ENCODE results near the gene MGAT3. TPM values are rescaled to one million over a fixed set of nuclear protein-coding genes. Genes with fewer than 3 reads are reported as not detected.

The MGAT3 gene
- total and polyA plus RNA-seq, 4 donors: 0.26 to 11.0 (median 1.8) TPM

DNA sequence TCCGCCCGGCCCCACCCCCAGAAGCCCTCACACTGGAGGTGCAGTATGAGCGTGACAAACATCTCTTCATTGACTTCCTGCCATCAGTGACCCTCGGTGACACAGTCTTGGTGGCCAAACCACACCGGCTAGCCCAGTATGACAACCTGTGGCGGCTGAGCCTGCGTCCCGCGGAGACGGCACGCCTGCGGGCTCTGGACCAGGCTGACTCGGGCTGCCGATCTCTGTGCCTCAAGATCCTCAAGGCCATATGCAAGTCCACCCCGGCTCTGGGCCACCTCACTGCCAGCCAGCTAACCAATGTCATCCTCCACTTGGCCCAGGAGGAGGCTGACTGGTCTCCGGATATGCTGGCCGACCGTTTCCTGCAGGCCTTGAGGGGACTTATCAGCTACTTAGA, 57.0 kb downstream of the MGAT3 start:
- no peaks in the 10 kb centered on the region for H3K4me1 ChIP-seq (ENCODE audit: control insufficient read depth in 1 of 2, insufficient read depth in 2 of 2, low read length in 2 of 2)
- ATAC-seq (ENCODE audit: low FRiP score): no peak
- no peak overlapping the region for H3K4me3 ChIP-seq (ENCODE audit: low read length in 2 of 2)
- intact Hi-C loops (cut with DNase I): loop anchor here in 1 of 2 donors (5.0 kb wide), 1 partner anchor 171 kb away; no protein-coding TSS in a partner anchor
- H3K9me3 ChIP-seq (ENCODE audit: control insufficient read depth, low read length): no peaks in the 10 kb centered on the region
- no peaks in the 10 kb centered on the region for H3K27me3 ChIP-seq (ENCODE audit: control insufficient read depth in 1 of 2, insufficient read depth in 2 of 2, low read length in 1 of 2)
- H3K36me3 ChIP-seq (ENCODE audit: control insufficient read depth in 1 of 2, insufficient read depth in 2 of 2, low read length in 1 of 2): peaks cover 0 to 16% of the 10 kb centered on the region in 2 donors
- 89 to 90% methylated on average over 18 of the region's 18 CpGs for WGBS, 2 donors
- DNase-seq: peak in 1 of 2 donors; percentile 76
- H3K27ac ChIP-seq (ENCODE audit: low read depth in 1 of 2, low read length in 2 of 2): no peak overlapping the region

DNA sequence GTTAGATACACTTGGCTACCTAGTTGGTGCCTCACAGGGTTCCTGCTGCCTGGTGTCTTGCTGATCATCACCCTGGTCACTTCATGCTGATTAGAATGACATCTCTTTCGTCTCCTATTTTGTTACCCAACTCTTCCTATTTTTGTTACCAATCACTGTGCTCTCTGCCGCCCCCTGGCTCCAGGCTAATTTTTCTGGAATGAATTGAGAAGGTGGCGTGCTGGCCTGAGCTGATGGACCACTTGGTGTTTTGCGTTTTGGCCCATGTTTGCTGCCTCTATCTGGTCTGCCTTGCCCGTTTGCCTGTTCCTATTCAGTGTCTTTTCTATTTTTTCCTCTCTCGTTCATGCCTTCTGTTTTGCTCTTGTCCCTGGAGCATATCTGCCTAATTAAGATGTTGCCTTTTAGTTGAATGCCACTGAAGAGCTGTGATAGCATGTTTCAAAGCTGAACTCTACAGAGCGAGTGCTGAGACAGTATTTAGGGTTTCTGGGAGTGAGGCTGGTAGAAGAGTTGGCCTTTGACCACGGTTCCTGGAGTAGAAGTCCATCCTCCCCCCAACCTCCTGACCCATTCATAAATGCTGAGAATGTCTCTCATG, 57.7 kb downstream of the MGAT3 start:
- no peaks in the 10 kb centered on the region for H3K27me3 ChIP-seq (ENCODE audit: control insufficient read depth in 1 of 2, insufficient read depth in 2 of 2, low read length in 1 of 2)
- H3K9me3 ChIP-seq (ENCODE audit: control insufficient read depth, low read length): no peaks in the 10 kb centered on the region
- DNase-seq (peak in 1 of 2 donors; percentile 87), ATAC-seq (ENCODE audit: low FRiP score) (no peak)
- no peak overlapping the region for H3K27ac ChIP-seq (ENCODE audit: low read depth in 1 of 2, low read length in 2 of 2)
- peaks cover 0 to 16% of the 10 kb centered on the region in 2 donors for H3K36me3 ChIP-seq (ENCODE audit: control insufficient read depth in 1 of 2, insufficient read depth in 2 of 2, low read length in 1 of 2)
- no peaks in the 10 kb centered on the region for H3K4me1 ChIP-seq (ENCODE audit: control insufficient read depth in 1 of 2, insufficient read depth in 2 of 2, low read length in 2 of 2)
- WGBS, 2 donors: 34 to 38% methylated on average over 8 of the region's 8 CpGs
- no peak overlapping the region for H3K4me3 ChIP-seq (ENCODE audit: low read length in 2 of 2)
- intact Hi-C loops (cut with DNase I): loop anchor here in 1 of 2 donors (5.0 kb wide), 1 partner anchor 172 kb away; no protein-coding TSS in a partner anchor

DNA sequence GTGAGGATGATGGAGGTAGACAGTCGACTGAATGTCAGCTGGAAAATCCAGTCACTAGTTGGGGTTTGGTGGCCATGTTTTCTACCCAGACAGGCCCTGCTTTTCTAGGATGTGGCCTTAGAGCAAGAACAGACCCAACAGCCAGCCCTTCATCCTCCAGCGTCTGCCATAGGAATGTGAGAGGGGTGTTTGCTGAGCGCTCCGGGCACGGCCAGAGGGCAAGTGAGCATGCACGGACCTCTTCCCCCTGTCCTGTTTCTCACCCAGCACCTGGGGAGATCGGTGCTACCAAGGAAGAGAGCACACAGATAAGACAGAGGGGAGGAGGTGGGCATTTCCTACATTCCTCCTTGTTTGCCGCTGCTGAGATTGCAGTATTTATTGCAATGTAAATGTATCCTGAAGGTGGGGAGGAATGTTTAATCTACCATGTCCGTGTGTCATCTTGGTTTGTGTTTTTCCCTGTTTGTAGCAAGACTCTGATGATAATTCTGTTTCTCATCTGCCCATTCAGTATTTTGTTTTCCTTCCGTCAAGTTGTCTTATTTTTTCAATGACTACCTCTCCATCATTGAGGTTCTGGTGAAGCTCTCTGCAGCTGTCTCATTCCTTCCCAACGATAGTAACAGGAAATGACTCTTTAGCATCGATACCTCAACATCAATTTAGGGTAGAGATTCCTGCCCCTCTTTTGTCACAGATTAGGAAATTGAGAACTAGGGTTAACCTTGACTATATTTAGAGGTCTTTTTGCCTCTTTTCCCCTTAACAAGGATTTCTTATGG, 58.6 kb downstream of the MGAT3 start:
- Histone ChIP-seq H3K27me3 (ENCODE audit: control insufficient read depth in 1 of 2, insufficient read depth in 2 of 2, low read length in 1 of 2) (no peaks in the 10 kb centered on the region), H3K9me3 (ENCODE audit: control insufficient read depth, low read length) (no peaks in the 10 kb centered on the region), H3K4me3 (ENCODE audit: low read length in 2 of 2) (no peak overlapping the region), H3K27ac (ENCODE audit: low read depth in 1 of 2, low read length in 2 of 2) (no peak overlapping the region), H3K4me1 (ENCODE audit: control insufficient read depth in 1 of 2, insufficient read depth in 2 of 2, low read length in 2 of 2) (no peaks in the 10 kb centered on the region), H3K36me3 (ENCODE audit: control insufficient read depth in 1 of 2, insufficient read depth in 2 of 2, low read length in 1 of 2) (peaks cover 0 to 16% of the 10 kb centered on the region in 2 donors)
- peak in 1 of 2 donors; percentile 52 for DNase-seq
- intact Hi-C loops (cut with DNase I): loop anchor here (5.0 kb wide), 2 partner anchors 113 to 118 kb away; partner anchors contain the start of gene TAB1 (in 1 of the 2)
- no peak for ATAC-seq (ENCODE audit: low FRiP score)
- 82 to 87% methylated on average over 12 of the region's 12 CpGs for WGBS, 2 donors

DNA sequence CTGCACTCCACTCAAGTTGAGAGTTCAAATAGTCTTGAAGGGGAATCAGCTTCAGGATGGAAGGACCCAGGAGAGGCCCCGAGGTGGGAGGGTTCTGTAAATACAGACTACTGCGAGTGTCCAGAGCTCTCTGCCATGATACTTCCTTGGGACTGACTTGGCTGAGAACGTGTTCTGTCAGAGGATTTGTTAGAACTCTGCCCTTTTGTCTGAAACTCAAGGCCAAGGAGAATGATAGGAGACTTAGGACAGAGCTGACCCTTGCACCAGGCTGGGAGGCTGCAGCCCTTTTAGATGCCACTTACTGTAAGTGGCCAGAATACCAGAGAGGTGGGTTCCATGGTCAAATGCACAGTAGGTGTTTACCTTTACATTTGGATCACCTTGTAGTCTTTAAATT, 60.7 kb downstream of the MGAT3 start:
- Histone ChIP-seq H3K36me3 (ENCODE audit: control insufficient read depth in 1 of 2, insufficient read depth in 2 of 2, low read length in 1 of 2) (peaks cover 0 to 12% of the 10 kb centered on the region in 2 donors), H3K4me3 (ENCODE audit: low read length in 2 of 2) (no peak overlapping the region), H3K27ac (ENCODE audit: low read depth in 1 of 2, low read length in 2 of 2) (no peak overlapping the region), H3K4me1 (ENCODE audit: control insufficient read depth in 1 of 2, insufficient read depth in 2 of 2, low read length in 2 of 2) (no peaks in the 10 kb centered on the region), H3K9me3 (ENCODE audit: control insufficient read depth, low read length) (no peaks in the 10 kb centered on the region), H3K27me3 (ENCODE audit: control insufficient read depth in 1 of 2, insufficient read depth in 2 of 2, low read length in 1 of 2) (no peaks in the 10 kb centered on the region)
- WGBS, 2 donors: 81 to 82% methylated on average over 3 of the region's 3 CpGs
- ATAC-seq (ENCODE audit: low FRiP score) (no peak), DNase-seq (peak in 1 of 2 donors; percentile 6)
- intact Hi-C loops (cut with DNase I): loop anchor here (5.0 kb wide), 2 partner anchors 115 to 120 kb away; partner anchors contain the start of gene TAB1 (in 1 of the 2)

DNA sequence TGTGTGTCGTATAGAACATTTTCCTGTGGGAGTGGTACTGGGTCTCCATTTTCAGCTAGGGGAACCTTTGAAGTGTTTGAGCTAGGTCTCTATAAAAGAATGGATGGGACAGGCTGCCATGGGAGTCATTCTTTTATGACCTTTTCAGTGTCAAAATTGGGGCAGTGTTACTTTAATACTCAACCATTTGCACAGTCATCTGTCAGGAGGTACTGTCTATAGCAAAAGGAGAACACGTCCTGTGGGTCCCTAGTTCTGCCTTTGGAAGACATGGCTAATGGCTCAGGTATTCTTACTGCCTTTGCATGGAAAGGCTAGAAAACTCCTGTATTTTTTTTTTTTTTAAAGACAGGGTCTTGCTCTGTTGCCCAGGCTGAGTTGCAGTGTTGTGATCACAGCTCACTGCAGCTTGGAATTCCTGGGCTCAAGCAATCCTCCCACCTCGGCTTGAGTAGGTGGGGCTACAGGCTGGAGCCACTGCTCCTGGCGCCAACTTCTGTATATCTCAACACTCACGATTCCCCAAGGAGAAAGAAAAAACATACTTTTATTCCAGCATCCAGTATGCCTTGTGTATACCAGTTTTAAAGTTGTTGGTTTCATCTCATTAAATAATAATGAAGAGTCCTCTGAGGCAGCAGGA, 61.5 kb downstream of the MGAT3 start:
- H3K27me3 ChIP-seq (ENCODE audit: control insufficient read depth in 1 of 2, insufficient read depth in 2 of 2, low read length in 1 of 2): no peaks in the 10 kb centered on the region
- H3K4me1 ChIP-seq (ENCODE audit: control insufficient read depth in 1 of 2, insufficient read depth in 2 of 2, low read length in 2 of 2): no peaks in the 10 kb centered on the region
- H3K36me3 ChIP-seq (ENCODE audit: control insufficient read depth in 1 of 2, insufficient read depth in 2 of 2, low read length in 1 of 2): peaks cover 0 to 12% of the 10 kb centered on the region in 2 donors
- no peaks in the 10 kb centered on the region for H3K9me3 ChIP-seq (ENCODE audit: control insufficient read depth, low read length)
- no peak overlapping the region for H3K4me3 ChIP-seq (ENCODE audit: low read length in 2 of 2)
- DNase-seq (peak in 1 of 2 donors; percentile 7), ATAC-seq (ENCODE audit: low FRiP score) (no peak)
- 31 to 32% methylated on average over 5 of the region's 5 CpGs for WGBS, 2 donors
- intact Hi-C loops (cut with DNase I): loop anchor here (5.0 kb wide), 2 partner anchors 116 to 121 kb away; partner anchors contain the start of gene TAB1 (in 1 of the 2)
- no peak overlapping the region for H3K27ac ChIP-seq (ENCODE audit: low read depth in 1 of 2, low read length in 2 of 2)

DNA sequence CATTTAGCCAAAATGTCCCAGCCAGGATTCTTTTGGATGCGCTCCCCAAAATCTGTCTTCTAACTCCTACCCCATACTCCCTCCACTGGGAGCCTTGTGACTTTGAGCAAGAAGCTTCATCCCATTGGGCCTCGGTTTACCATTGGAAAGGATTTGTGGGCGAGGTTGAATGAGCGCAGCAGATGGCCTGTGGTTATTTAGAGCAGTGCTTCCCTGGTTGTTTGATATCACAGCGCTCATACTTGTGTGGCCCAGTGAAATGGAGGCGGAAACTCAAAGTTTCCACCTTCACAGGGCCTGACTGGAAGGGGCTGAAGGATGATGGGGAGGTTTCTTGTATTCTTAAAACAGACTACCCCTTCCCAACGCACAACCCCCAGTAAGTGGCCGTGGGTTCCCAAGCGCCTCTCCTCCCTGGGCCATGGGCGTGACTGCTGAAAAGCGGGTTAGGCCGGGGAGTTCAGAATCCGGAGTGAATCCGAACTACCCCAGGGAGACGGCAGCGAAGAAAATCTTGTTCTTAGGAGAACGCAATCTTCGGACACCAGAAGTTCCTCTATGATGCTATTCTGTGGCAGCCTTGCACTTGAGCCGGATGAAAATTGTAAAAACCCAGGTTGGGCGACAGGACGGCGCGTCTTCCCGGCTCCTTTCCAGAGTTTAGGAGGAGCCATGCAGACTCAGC, 62.3 kb downstream of the MGAT3 start:
- Histone ChIP-seq H3K27me3 (ENCODE audit: control insufficient read depth in 1 of 2, insufficient read depth in 2 of 2, low read length in 1 of 2) (no peaks in the 10 kb centered on the region), H3K9me3 (ENCODE audit: control insufficient read depth, low read length) (no peaks in the 10 kb centered on the region), H3K4me1 (ENCODE audit: control insufficient read depth in 1 of 2, insufficient read depth in 2 of 2, low read length in 2 of 2) (no peaks in the 10 kb centered on the region), H3K4me3 (ENCODE audit: low read length in 2 of 2) (peak overlapping the region; percentile 50 to 67), H3K36me3 (ENCODE audit: control insufficient read depth in 1 of 2, insufficient read depth in 2 of 2, low read length in 1 of 2) (peaks cover 2 to 8% of the 10 kb centered on the region in 2 donors), H3K27ac (ENCODE audit: low read depth in 1 of 2, low read length in 2 of 2) (peak overlapping the region; percentile 38 to 87)
- DNase-seq: peak in 1 of 2 donors; percentile 80
- 7 to 8% methylated on average over 24 of the region's 24 CpGs for WGBS, 2 donors
- ATAC-seq (ENCODE audit: low FRiP score): no peak
- intact Hi-C loops (cut with DNase I): loop anchor here (5.0 kb wide), 2 partner anchors 117 to 122 kb away; partner anchors contain the start of gene TAB1 (in 1 of the 2)

DNA sequence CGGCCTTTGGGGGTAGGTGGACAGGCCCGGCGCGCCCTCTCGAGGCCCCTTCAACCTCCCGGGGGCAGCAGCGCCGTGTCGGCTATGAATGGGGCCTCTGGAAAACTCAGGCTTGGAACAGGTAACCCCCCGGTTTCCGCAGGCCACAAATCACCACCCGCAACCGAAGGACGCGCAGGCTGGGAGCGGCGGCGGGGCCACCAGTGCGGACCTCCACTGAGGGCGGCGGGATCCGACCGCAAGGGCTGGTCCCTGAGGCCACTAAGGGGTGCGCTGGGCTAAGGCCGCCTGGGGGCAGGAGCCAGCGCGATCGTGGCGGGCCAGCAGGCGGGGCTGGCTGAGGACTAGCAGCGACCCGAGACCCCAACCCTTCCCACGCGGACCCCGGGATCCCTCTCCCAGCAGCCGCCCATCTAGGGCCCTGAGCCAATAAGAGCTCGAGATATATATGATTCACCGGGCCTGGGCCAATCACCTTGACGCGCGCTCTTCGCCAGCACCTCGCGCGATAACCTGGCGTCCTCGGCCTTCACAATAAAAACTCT, 62.9 kb downstream of the MGAT3 start:
- H3K27ac ChIP-seq (ENCODE audit: low read depth in 1 of 2, low read length in 2 of 2): peak overlapping the region; percentile 38 to 87
- peak overlapping the region; percentile 50 to 67 for H3K4me3 ChIP-seq (ENCODE audit: low read length in 2 of 2)
- DNase-seq: peak; percentile 99
- 1% methylated on average over 47 of the region's 47 CpGs for WGBS, 2 donors
- no peaks in the 10 kb centered on the region for H3K9me3 ChIP-seq (ENCODE audit: control insufficient read depth, low read length)
- peak; percentile 95 for ATAC-seq (ENCODE audit: low FRiP score)
- peaks cover 4 to 8% of the 10 kb centered on the region in 2 donors for H3K36me3 ChIP-seq (ENCODE audit: control insufficient read depth in 1 of 2, insufficient read depth in 2 of 2, low read length in 1 of 2)
- H3K27me3 ChIP-seq (ENCODE audit: control insufficient read depth in 1 of 2, insufficient read depth in 2 of 2, low read length in 1 of 2): no peaks in the 10 kb centered on the region
- intact Hi-C loops (cut with DNase I): loop anchor here (2.0 to 10.0 kb wide), 5 partner anchors 17 to 205 kb away; partner anchors contain the start of genes MIEF1 (in 1 of the 2), RPL3 (in 1 of the 2) and TAB1 (in 1 of the 2)
- H3K4me1 ChIP-seq (ENCODE audit: control insufficient read depth in 1 of 2, insufficient read depth in 2 of 2, low read length in 2 of 2): no peaks in the 10 kb centered on the region
